DOHH2 (cell line): Measurements from ENCODE around the gene GABRG3.

Experiments used
- EZH2phosphoT487 ChIP-seq: fragments of 200-600 bp; sonication (generic); IDR thresholded peaks from 2 replicates; pipeline ENCODE4 v1.6.1; 2017; ENCODE audit warnings: borderline replicate concordance, mild to moderate bottlenecking, antibody characterized with exemption, low read length, moderate library complexity, mixed read lengths
- TF ChIP-seq, protein P1 (sequence below): fragments of 200-600 bp; sonication (generic); IDR thresholded peaks from one replicate; pipeline ENCODE4 v1.5.1; 2014; ENCODE audit warnings: antibody characterized with exemption, mild to moderate bottlenecking, low read depth, low read length; ENCODE audit not compliant: poor library complexity, severe bottlenecking

DNA sequence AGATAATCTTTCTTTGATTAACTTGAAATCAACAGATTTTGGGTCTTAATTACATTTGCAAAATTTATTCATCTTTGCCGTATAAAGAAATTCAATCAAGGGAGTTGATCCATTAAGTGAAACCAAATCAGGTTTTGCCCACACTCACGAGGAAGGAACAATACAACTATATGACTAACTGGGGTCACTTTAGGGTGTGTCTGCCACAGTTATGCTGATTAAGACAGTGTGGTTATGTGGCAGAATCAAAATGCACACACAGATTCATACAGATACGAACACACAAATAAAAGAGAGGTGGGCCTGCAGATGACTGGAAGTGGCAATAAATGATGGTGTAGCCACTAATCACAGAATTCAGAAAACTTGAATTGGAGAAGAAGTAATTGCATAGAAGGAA, 543.5 kb downstream of the GABRG3 start:
- TF ChIP-seq, protein P1, sequence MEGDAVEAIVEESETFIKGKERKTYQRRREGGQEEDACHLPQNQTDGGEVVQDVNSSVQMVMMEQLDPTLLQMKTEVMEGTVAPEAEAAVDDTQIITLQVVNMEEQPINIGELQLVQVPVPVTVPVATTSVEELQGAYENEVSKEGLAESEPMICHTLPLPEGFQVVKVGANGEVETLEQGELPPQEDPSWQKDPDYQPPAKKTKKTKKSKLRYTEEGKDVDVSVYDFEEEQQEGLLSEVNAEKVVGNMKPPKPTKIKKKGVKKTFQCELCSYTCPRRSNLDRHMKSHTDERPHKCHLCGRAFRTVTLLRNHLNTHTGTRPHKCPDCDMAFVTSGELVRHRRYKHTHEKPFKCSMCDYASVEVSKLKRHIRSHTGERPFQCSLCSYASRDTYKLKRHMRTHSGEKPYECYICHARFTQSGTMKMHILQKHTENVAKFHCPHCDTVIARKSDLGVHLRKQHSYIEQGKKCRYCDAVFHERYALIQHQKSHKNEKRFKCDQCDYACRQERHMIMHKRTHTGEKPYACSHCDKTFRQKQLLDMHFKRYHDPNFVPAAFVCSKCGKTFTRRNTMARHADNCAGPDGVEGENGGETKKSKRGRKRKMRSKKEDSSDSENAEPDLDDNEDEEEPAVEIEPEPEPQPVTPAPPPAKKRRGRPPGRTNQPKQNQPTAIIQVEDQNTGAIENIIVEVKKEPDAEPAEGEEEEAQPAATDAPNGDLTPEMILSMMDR: no peak
- TF ChIP-seq EZH2phosphoT487: no peak
